ENCODE results near the gene FBXW7. TPM values are rescaled to one million over a fixed set of nuclear protein-coding genes. Genes with fewer than 3 reads are reported as not detected.

Gene FBXW7
- total and polyA plus RNA-seq, 2 experiments from 2014 or later: 16.2 to 43.5 TPM

DNA sequence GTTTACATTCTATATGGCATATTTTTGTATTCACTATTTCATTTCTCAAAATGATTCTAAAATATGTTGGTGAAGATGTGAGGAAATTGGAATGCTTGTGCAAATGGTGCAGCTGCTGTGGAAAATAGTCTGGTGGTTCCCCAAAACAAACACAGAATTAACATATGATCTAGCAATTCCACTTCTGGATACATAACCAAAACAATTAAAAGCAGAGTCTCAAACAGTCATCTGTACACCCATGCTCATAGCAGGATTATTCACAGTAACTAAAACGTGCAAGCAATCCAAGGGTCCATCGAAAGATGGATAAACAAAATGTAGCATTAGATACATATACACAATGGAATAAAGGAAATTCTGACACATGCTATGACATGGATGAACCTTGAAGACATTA, 204.8 kb downstream of the FBXW7 start:
- Histone ChIP-seq H3K27me3 (no peaks in the 10 kb centered on the region), H3K9me2 (replicated peaks; ENCODE audit: insufficient read depth) (no peaks in the 10 kb centered on the region), H3K9me3 (ENCODE audit: low read depth) (no peaks in the 10 kb centered on the region), H3K4me2 (no peak overlapping the region), H3K4me3 (no peak overlapping the region), H4K20me1 (ENCODE audit: insufficient read depth, poor library complexity, severe bottlenecking) (no peaks in the 10 kb centered on the region), H2AFZ (no peak overlapping the region), H3K27ac (no peak overlapping the region), H3K36me3 (replicated peaks; ENCODE audit: insufficient read depth, low read depth) (no peaks in the 10 kb centered on the region), H3K4me1 (ENCODE audit: insufficient read depth) (no peaks in the 10 kb centered on the region), H3K79me2 (no peaks in the 10 kb centered on the region)
- no peak for TF ChIP-seq EZH2phosphoT487 (IDR thresholded peaks at IDR 0.05; ENCODE audit: low read depth, severe bottlenecking, unreplicated experiment)
- no peak for TF ChIP-seq EZH2 (IDR thresholded peaks at IDR 0.05; ENCODE audit: borderline replicate concordance)
- TF ChIP-seq, protein P1, sequence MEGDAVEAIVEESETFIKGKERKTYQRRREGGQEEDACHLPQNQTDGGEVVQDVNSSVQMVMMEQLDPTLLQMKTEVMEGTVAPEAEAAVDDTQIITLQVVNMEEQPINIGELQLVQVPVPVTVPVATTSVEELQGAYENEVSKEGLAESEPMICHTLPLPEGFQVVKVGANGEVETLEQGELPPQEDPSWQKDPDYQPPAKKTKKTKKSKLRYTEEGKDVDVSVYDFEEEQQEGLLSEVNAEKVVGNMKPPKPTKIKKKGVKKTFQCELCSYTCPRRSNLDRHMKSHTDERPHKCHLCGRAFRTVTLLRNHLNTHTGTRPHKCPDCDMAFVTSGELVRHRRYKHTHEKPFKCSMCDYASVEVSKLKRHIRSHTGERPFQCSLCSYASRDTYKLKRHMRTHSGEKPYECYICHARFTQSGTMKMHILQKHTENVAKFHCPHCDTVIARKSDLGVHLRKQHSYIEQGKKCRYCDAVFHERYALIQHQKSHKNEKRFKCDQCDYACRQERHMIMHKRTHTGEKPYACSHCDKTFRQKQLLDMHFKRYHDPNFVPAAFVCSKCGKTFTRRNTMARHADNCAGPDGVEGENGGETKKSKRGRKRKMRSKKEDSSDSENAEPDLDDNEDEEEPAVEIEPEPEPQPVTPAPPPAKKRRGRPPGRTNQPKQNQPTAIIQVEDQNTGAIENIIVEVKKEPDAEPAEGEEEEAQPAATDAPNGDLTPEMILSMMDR (IDR thresholded peaks at IDR 0.05; ENCODE audit: poor library complexity): no peak
- WGBS (ENCODE audit: low lambda C conversion rate, missing lambda C conversion rate): 92% methylated on average over 2 of the region's 2 CpGs
- DNase-seq (ENCODE audit: low spot score): no peak

DNA sequence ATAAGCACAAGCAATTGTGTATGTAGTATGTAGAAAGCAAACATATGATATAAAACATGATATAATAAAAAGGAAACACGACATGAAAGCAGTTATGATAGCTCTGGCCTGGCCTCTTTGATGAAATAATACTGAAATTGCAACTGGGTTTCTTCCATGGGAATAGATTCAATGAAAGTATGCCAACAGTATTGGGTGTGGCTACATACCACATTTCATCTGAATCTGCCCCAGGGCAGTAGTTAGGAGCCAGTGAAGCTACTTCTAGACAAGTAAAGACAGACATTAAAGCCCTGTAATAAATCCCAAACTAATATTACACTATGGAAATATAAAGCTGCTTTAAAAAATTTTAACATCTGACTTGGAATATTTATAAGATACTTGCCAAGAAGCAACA, 207.3 kb downstream of the FBXW7 start:
- TF ChIP-seq EZH2 (IDR thresholded peaks at IDR 0.05; ENCODE audit: borderline replicate concordance) (no peak), EZH2phosphoT487 (IDR thresholded peaks at IDR 0.05; ENCODE audit: low read depth, severe bottlenecking, unreplicated experiment) (no peak)
- TF ChIP-seq, protein P1 (IDR thresholded peaks at IDR 0.05; ENCODE audit: poor library complexity): no peak
- no peak for DNase-seq (ENCODE audit: low spot score)
- Histone ChIP-seq H3K4me3 (no peak overlapping the region), H3K4me1 (ENCODE audit: insufficient read depth) (no peaks in the 10 kb centered on the region), H3K79me2 (no peaks in the 10 kb centered on the region), H3K4me2 (no peak overlapping the region), H3K36me3 (replicated peaks; ENCODE audit: insufficient read depth, low read depth) (no peaks in the 10 kb centered on the region), H2AFZ (no peak overlapping the region), H3K9me2 (replicated peaks; ENCODE audit: insufficient read depth) (no peaks in the 10 kb centered on the region), H3K27me3 (no peaks in the 10 kb centered on the region), H3K9me3 (ENCODE audit: low read depth) (no peaks in the 10 kb centered on the region), H4K20me1 (ENCODE audit: insufficient read depth, poor library complexity, severe bottlenecking) (no peaks in the 10 kb centered on the region), H3K27ac (no peak overlapping the region)
- WGBS (ENCODE audit: low lambda C conversion rate, missing lambda C conversion rate): 81% methylated on average over 1 of the region's 1 CpG

DNA sequence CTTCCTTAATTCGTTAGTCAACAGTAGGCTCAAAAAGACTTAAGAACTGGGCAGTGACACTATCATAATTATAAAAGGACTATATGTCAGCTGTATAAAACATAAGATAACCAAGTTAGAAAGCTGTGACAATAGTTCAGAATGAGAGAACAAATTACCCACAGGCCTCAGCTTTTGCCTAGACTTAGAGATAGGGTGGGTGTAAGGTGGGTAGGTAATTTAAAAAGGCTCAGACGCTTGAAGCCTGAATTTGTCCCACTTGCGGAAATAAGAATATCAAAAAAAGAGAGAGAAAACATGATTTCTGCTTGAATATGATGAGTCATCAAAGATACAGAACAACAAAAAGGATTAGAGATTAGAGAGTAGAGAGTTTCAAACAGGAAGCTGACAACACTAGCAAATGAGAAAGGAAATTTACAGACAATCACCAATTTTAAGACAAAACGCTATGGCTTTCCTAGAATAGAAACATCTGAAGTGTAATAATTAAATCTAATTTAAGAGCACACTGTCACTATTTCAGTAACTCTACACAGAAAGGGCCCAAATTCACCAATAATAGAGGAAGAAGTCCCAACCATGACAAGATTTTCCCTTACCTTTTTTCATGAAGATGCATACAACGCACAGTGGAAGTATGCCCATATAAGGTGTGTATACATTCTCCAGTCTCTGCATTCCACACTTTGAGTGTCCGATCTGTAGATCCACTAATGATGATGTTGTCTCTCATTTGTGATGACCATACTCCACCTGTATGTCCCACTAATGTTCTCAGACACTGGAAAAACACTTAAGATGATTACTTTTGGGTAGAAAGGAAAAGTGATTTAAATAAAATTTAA, 208.1 kb downstream of the FBXW7 start:
- Histone ChIP-seq H3K4me3 (no peak overlapping the region), H3K9me3 (ENCODE audit: low read depth) (no peaks in the 10 kb centered on the region), H3K36me3 (replicated peaks; ENCODE audit: insufficient read depth, low read depth) (no peaks in the 10 kb centered on the region), H3K4me2 (no peak overlapping the region), H3K27me3 (no peaks in the 10 kb centered on the region), H3K9me2 (replicated peaks; ENCODE audit: insufficient read depth) (no peaks in the 10 kb centered on the region), H3K79me2 (no peaks in the 10 kb centered on the region), H4K20me1 (ENCODE audit: insufficient read depth, poor library complexity, severe bottlenecking) (no peaks in the 10 kb centered on the region), H3K4me1 (ENCODE audit: insufficient read depth) (no peaks in the 10 kb centered on the region), H2AFZ (no peak overlapping the region), H3K27ac (no peak overlapping the region)
- TF ChIP-seq, protein P1 (IDR thresholded peaks at IDR 0.05; ENCODE audit: poor library complexity): no peak
- TF ChIP-seq EZH2phosphoT487 (IDR thresholded peaks at IDR 0.05; ENCODE audit: low read depth, severe bottlenecking, unreplicated experiment) (no peak), EZH2 (IDR thresholded peaks at IDR 0.05; ENCODE audit: borderline replicate concordance) (no peak)
- WGBS (ENCODE audit: low lambda C conversion rate, missing lambda C conversion rate): 96% methylated on average over 6 of the region's 6 CpGs
- DNase-seq (ENCODE audit: low spot score): no peak

All from hepatocyte (in vitro differentiated cells).